ENCODE results near the gene ADCY2. TPM values are rescaled to one million over a fixed set of nuclear protein-coding genes. Genes with fewer than 3 reads are reported as not detected.

Gene ADCY2
- total and polyA plus RNA-seq, 8 donors, result 0.29 to 7.5 (median 1.1) TPM

DNA sequence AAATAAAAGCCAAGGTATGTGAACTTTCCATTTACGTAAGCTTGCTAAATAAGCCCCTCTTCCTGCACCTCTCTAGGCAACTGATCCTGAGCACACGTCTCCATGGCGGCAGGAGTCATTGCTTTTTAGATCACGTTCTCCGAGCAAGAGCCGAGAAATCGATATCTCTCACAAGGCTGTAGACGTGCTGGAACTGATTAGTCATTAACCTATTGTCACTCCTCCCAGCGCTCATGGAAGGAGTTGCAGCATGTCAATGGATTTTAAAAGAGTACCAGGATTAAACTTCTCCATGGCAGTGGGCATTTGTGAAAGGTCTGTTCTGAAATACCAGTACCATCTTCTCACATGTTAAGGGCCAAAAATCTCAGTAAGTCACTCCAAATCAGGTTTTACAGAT, 4.7 kb upstream of the ADCY2 start:
- H3K27ac ChIP-seq, result no peak overlapping the region
- peaks cover 0 to 29% (median 20%) of the 10 kb centered on the region in 4 donors for H3K4me1 ChIP-seq
- no peaks in the 10 kb centered on the region for H3K36me3 ChIP-seq
- H3K9me3 ChIP-seq, result no peaks in the 10 kb centered on the region
- intact Hi-C loops (cut with DNase I; ENCODE audit: low total_unique reads), result no loop called here
- peak in 1 of 2 donors; percentile 64 for DNase-seq
- 23 to 60% (median 33%) methylated on average over 9 of the region's 9 CpGs for WGBS, 5 donors
- H3K27me3 ChIP-seq, result peaks cover 0 to 21% (median 8%) of the 10 kb centered on the region in 3 donors
- TF ChIP-seq POLR2A (IDR thresholded peaks at IDR 0.05) (no peak), POLR2AphosphoS5 (IDR thresholded peaks at IDR 0.05) (peak in 1 of 3 donors; percentile 29), EP300 (IDR thresholded peaks at IDR 0.05) (no peak)
- TF ChIP-seq, protein P1, sequence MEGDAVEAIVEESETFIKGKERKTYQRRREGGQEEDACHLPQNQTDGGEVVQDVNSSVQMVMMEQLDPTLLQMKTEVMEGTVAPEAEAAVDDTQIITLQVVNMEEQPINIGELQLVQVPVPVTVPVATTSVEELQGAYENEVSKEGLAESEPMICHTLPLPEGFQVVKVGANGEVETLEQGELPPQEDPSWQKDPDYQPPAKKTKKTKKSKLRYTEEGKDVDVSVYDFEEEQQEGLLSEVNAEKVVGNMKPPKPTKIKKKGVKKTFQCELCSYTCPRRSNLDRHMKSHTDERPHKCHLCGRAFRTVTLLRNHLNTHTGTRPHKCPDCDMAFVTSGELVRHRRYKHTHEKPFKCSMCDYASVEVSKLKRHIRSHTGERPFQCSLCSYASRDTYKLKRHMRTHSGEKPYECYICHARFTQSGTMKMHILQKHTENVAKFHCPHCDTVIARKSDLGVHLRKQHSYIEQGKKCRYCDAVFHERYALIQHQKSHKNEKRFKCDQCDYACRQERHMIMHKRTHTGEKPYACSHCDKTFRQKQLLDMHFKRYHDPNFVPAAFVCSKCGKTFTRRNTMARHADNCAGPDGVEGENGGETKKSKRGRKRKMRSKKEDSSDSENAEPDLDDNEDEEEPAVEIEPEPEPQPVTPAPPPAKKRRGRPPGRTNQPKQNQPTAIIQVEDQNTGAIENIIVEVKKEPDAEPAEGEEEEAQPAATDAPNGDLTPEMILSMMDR (IDR thresholded peaks at IDR 0.05), result peak in 1 of 7 experiments; percentile 16
- no peak overlapping the region for H3K4me3 ChIP-seq

DNA sequence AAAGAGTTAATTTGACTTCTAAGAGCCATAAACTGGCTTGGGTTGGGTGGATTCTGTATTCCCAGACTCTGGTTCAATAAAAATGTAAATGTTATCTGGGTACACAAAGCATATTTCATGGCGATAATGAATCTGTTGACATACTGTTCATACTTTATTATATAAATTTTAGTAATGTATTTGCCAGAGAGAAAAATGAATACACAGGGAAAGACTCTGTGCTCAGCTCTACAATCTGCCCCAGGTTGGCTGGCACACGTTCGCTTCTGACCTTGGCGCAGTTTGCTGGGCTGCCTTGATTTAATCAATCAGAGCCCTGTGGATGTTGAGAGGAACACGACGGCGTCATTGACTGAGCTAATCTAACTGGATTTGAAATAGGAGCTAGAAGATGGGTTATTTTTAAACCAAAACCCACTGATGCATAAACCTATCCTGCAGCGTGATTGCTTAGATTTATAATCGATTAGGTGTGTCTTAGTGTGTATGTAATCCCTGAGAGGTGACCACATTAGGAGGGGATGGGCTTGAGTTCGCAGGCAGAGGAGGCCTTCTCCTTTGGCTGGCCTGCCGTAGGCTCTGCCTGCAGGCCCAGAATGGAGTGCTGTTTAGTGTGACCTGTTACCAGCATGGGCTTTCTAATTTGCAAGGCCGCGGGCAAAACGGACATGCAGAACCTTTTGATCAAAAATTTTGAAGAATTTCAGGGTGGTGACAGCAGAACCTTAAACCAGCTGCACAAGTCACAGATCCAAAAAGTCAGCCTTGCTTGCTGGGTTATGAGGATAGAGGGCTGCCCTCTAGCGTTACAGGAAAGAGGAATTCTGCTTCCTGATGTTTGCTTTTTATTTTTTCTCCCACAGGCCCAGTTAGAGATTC, 3.9 kb upstream of the ADCY2 start:
- intact Hi-C loops (cut with DNase I; ENCODE audit: low total_unique reads), result no loop called here
- H3K27ac ChIP-seq, result peak overlapping the region in 4 of 5 donors; percentile 12 to 44 (median 34)
- peaks cover 0 to 30% (median 16%) of the 10 kb centered on the region in 3 donors for H3K27me3 ChIP-seq
- peaks cover 7 to 38% (median 28%) of the 10 kb centered on the region in 4 donors for H3K4me1 ChIP-seq
- DNase-seq, result peak; percentile 71 to 83
- no peaks in the 10 kb centered on the region for H3K9me3 ChIP-seq
- H3K36me3 ChIP-seq, result no peaks in the 10 kb centered on the region
- TF ChIP-seq, protein P1 (IDR thresholded peaks at IDR 0.05), result peak in 5 of 7 experiments; percentile 38 to 44 (median 41)
- TF ChIP-seq EP300 (IDR thresholded peaks at IDR 0.05) (no peak), POLR2AphosphoS5 (IDR thresholded peaks at IDR 0.05) (peak in 1 of 3 donors; percentile 21), POLR2A (IDR thresholded peaks at IDR 0.05) (no peak)
- 21 to 42% (median 28%) methylated on average over 14 to 15 of the region's 15 CpGs for WGBS, 5 donors
- H3K4me3 ChIP-seq, result no peak overlapping the region

DNA sequence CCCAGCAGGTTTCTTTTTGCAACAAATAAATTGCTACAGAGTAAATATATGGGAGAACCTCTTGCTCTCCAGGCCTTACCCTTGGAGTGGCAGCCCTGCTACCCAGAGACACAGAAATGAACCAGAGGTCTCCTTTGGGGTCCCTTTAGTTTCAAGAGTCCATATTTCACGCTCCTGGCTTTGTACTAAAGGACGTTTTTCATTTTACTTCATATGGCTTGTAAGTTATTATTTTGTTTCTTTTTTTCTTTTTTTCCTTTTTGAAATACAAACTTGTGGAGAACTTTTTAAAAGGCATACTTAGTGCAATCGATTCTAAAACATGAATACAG, 3.3 kb upstream of the ADCY2 start:
- intact Hi-C loops (cut with DNase I; ENCODE audit: low total_unique reads), result no loop called here
- H3K27ac ChIP-seq, result peak overlapping the region in 1 of 5 donors; percentile 31

More for the DNA sequence above, 3.3 kb upstream of the ADCY2 start:
- H3K4me1 ChIP-seq, result peaks cover 7 to 40% (median 31%) of the 10 kb centered on the region in 4 donors
- WGBS, 5 donors, result 74 to 83% (median 79%) methylated on average over 3 of the region's 3 CpGs
- DNase-seq, result no peak
- TF ChIP-seq POLR2AphosphoS5 (IDR thresholded peaks at IDR 0.05) (no peak), EP300 (IDR thresholded peaks at IDR 0.05) (no peak), POLR2A (IDR thresholded peaks at IDR 0.05) (no peak)
- TF ChIP-seq, protein P1 (IDR thresholded peaks at IDR 0.05), result no peak
- no peaks in the 10 kb centered on the region for H3K9me3 ChIP-seq
- H3K4me3 ChIP-seq, result no peak overlapping the region
- peaks cover 0 to 36% (median 16%) of the 10 kb centered on the region in 3 donors for H3K27me3 ChIP-seq
- H3K36me3 ChIP-seq, result no peaks in the 10 kb centered on the region

Measured in stomach (tissue), 9 donors.